ENCODE data around the gene FBXL13. TPM values are rescaled to one million over a fixed set of nuclear protein-coding genes. Genes with fewer than 3 reads are reported as not detected.

Gene FBXL13
- polyA plus RNA-seq, 1 of the 3 experiments (the other 2 are of a cell fraction): 1.1 TPM

- TF ChIP-seq MEF2A (IDR thresholded peaks at IDR 0.05; ENCODE audit: borderline replicate concordance, low read depth) (peak; percentile 58; the same call in 1 of the 2 replicates), TAF1 (IDR thresholded peaks at IDR 0.05; ENCODE audit: borderline replicate concordance, low read depth, low read length) (peak; percentile 60; the same call in 1 of the 2 replicates), CTCF (IDR thresholded peaks at IDR 0.05) (no peak)
- TF ChIP-seq, protein P1, sequence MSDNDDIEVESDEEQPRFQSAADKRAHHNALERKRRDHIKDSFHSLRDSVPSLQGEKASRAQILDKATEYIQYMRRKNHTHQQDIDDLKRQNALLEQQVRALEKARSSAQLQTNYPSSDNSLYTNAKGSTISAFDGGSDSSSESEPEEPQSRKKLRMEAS (IDR thresholded peaks at IDR 0.05; ENCODE audit: low read depth): peak; percentile 36; the same call in 1 of the 2 replicates
- TF ChIP-seq, protein P2, sequence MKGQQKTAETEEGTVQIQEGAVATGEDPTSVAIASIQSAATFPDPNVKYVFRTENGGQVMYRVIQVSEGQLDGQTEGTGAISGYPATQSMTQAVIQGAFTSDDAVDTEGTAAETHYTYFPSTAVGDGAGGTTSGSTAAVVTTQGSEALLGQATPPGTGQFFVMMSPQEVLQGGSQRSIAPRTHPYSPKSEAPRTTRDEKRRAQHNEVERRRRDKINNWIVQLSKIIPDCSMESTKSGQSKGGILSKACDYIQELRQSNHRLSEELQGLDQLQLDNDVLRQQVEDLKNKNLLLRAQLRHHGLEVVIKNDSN (IDR thresholded peaks at IDR 0.05; ENCODE audit: borderline replicate concordance, low read depth): 0 out of 2 replicates have a peak, but pooled peaks have one; percentile 30
Observed at GRCh38 chr7:102832674-102833073, 241.9 kb downstream of the FBXL13 start (continued).

DNA sequence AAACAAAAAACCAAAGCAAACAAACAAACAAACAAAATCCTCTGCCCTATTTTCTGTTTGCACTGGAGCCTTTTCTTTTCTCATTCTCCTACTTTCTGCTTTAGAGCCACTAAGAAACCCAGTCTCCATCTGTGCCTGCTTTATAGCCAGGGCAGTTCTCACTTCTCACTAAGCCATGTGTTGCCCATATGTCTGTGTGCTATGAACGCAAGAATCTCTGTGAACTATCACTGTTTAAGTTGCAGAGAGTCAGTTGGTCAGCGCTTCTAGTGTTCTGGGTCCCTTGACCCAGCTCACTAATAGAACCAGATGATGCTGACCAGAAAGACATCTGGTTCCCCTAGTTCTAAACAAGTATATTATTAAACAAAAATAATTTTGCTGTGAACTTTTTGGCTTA is 244.4 kb downstream of the FBXL13 start:
- H3K27ac ChIP-seq (ENCODE audit: low read depth in 2 of 2, low read length in 1 of 2): peak overlapping the region in 1 of 2 experiments; percentile 81; a peak in 2 of 4 replicates
- peaks cover 19 to 29% of the 10 kb centered on the region in 2 experiments for H3K4me1 ChIP-seq (ENCODE audit: control insufficient read depth in 1 of 2, insufficient read depth in 2 of 2, low read depth in 1 of 2, low read length in 1 of 2)
- no peak overlapping the region for H3K9ac ChIP-seq
- no peaks in the 10 kb centered on the region for H3K27me3 ChIP-seq (ENCODE audit: insufficient read depth)
- no peaks in the 10 kb centered on the region for H4K20me1 ChIP-seq (ENCODE audit: insufficient read depth)
- peaks cover 7 to 11% of the 10 kb centered on the region in 2 experiments for H3K36me3 ChIP-seq (replicated peaks in 1 of 2; ENCODE audit: control insufficient read depth in 1 of 2, insufficient read depth in 2 of 2, low read length in 1 of 2)
- POLR2A ChIA-PET: no interaction called here
- peak; percentile 63 for DNase-seq
- H3K9me3 ChIP-seq: no peaks in the 10 kb centered on the region
- no peak overlapping the region for H2AFZ ChIP-seq (ENCODE audit: low read depth)
- peaks cover 24% of the 10 kb centered on the region for H3F3A ChIP-seq (replicated peaks; ENCODE audit: insufficient read depth)
- no peaks in the 10 kb centered on the region for H3K79me2 ChIP-seq (ENCODE audit: insufficient read depth)
- H3K9me2 ChIP-seq: no peaks in the 10 kb centered on the region
- H3K4me2 ChIP-seq: no peak overlapping the region
- CTCF ChIA-PET: interaction anchor here (1.0 to 1.3 kb wide), 3 partner anchors 14 to 232 kb away, joined by 3 to 4 read pairs (median 3); no protein-coding TSS in a partner anchor
- no peak overlapping the region for H3K4me3 ChIP-seq (ENCODE audit: low read depth in 2 of 2, low read length in 1 of 2)
- 43% methylated on average over 2 of the region's 2 CpGs for WGBS (ENCODE audit: low lambda C conversion rate)
- no peak for TF ChIP-seq ELF1 (IDR thresholded peaks at IDR 0.05)
- peak; percentile 61 for TF ChIP-seq RCOR1 (IDR thresholded peaks at IDR 0.05; ENCODE audit: low read length)
- TF ChIP-seq, protein P1 (IDR thresholded peaks at IDR 0.05; ENCODE audit: low read depth): peak; percentile 91
- TF ChIP-seq POLR2AphosphoS5 (IDR thresholded peaks at IDR 0.05; ENCODE audit: low read depth, low read length): peak; percentile 83
- TF ChIP-seq, protein P2 (IDR thresholded peaks at IDR 0.05; ENCODE audit: borderline replicate concordance, low read depth): no peak
- TF ChIP-seq, protein P3, sequence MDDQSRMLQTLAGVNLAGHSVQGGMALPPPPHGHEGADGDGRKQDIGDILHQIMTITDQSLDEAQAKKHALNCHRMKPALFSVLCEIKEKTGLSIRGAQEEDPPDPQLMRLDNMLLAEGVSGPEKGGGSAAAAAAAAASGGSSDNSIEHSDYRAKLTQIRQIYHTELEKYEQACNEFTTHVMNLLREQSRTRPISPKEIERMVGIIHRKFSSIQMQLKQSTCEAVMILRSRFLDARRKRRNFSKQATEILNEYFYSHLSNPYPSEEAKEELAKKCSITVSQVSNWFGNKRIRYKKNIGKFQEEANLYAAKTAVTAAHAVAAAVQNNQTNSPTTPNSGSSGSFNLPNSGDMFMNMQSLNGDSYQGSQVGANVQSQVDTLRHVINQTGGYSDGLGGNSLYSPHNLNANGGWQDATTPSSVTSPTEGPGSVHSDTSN (IDR thresholded peaks at IDR 0.05): peak; percentile 52; the same call in 1 of the 2 replicates
- TF ChIP-seq TEAD4 (IDR thresholded peaks at IDR 0.05; ENCODE audit: borderline replicate concordance, insufficient read depth): 0 out of 2 replicates have a peak, but pooled peaks have one; percentile 10
- TF ChIP-seq EP300 (IDR thresholded peaks at IDR 0.05; ENCODE audit: borderline replicate concordance in 1 of 2, low read depth in 1 of 2, low read length in 1 of 2): 0 out of 4 replicates have a peak, but pooled peaks of 1 of the 2 experiments have one; percentile 48
- TF ChIP-seq CHD2 (IDR thresholded peaks at IDR 0.05; ENCODE audit: low read length, partially characterized antibody): peak; percentile 60
- TF ChIP-seq FOSL2 (IDR thresholded peaks at IDR 0.05; ENCODE audit: borderline replicate concordance, low read depth): no peak
- no peak for TF ChIP-seq FOXJ3 (CRISPR knock-in tag; IDR thresholded peaks at IDR 0.05)
- TF ChIP-seq RXRA (IDR thresholded peaks at IDR 0.05; ENCODE audit: borderline replicate concordance, low read depth): no peak
- TF ChIP-seq TCF12 (IDR thresholded peaks at IDR 0.05): peak; percentile 98
- no peak for TF ChIP-seq FOXM1 (IDR thresholded peaks at IDR 0.05; ENCODE audit: low read depth)
